H9 (cell line): ENCODE results near the gene TTC33. TPM values are rescaled to one million over a fixed set of nuclear protein-coding genes. Genes with fewer than 3 reads are reported as not detected.

ENCODE experiments used
- DNase-seq: peaks from one replicate; pipeline ENCODE4 v3.0.0-alpha.2; 2017
- H2AFZ ChIP-seq: one replicate; pipeline ENCODE4 v1.6.1; 2013; ENCODE audit warnings: mild to moderate bottlenecking, low read length, control low read depth, moderate library complexity
- H2AK5ac ChIP-seq: 2 replicates; pipeline ENCODE4 v1.6.1; 2013; ENCODE audit warnings: low read length, control low read depth, mixed read lengths; ENCODE audit not compliant: insufficient read length
- H2BK120ac ChIP-seq: one replicate; pipeline ENCODE4 v1.6.1; 2013; ENCODE audit warnings: low read depth, mild to moderate bottlenecking, low read length, control low read depth, inconsistent platforms; ENCODE audit not compliant: poor library complexity, severe bottlenecking
- H2BK12ac ChIP-seq: 2 replicates; pipeline ENCODE4 v1.6.1; 2013; ENCODE audit warnings: low read length, control low read depth, mixed read lengths, low read depth; ENCODE audit not compliant: insufficient read length
- H2BK15ac ChIP-seq: 2 replicates; pipeline ENCODE4 v1.6.1; 2013; ENCODE audit warnings: low read depth, low read length, control low read depth
- H2BK20ac ChIP-seq: one replicate; pipeline ENCODE4 v1.6.1; 2013; ENCODE audit warnings: low read depth, mild to moderate bottlenecking, low read length, control low read depth, inconsistent platforms; ENCODE audit not compliant: poor library complexity, severe bottlenecking
- H2BK5ac ChIP-seq: 2 replicates; pipeline ENCODE4 v1.6.1; 2013; ENCODE audit warnings: low read length, control low read depth, mixed read lengths; ENCODE audit not compliant: insufficient read length
- H3K14ac ChIP-seq: 2 replicates; pipeline ENCODE4 v1.6.1; 2013; ENCODE audit warnings: low read length, control low read depth; ENCODE audit not compliant: insufficient read depth
- H3K18ac ChIP-seq: 2 replicates; pipeline ENCODE4 v1.6.1; 2013; ENCODE audit warnings: low read depth, mild to moderate bottlenecking, mixed read lengths, low read length, control low read depth; ENCODE audit not compliant: insufficient read length
- H3K23ac ChIP-seq: 2 replicates; pipeline ENCODE4 v1.6.1; 2013; ENCODE audit warnings: low read length, control low read depth, mixed read lengths, low read depth; ENCODE audit not compliant: insufficient read length
- H3K23me2 ChIP-seq: 2 replicates; pipeline ENCODE4 v1.6.1; 2013; ENCODE audit warnings: low read depth, mild to moderate bottlenecking, mixed read lengths, low read length, control low read depth; ENCODE audit not compliant: insufficient read length, poor library complexity, severe bottlenecking
- H3K27ac ChIP-seq: 2 replicates; pipeline ENCODE4 v1.5.1; 2013; ENCODE audit warnings: low read length, control low read depth, mixed read lengths, low read depth; ENCODE audit not compliant: insufficient read length
- H3K27me3 ChIP-seq: 2 replicates; pipeline ENCODE4 v1.6.1; 2013; ENCODE audit warnings: low read length, control low read depth, inconsistent platforms; ENCODE audit not compliant: insufficient read depth
- H3K4ac ChIP-seq: 2 replicates; pipeline ENCODE4 v1.6.1; 2013; ENCODE audit warnings: low read depth, mild to moderate bottlenecking, control low read depth, inconsistent platforms, low read length, moderate library complexity
- H3K4me1 ChIP-seq: 2 replicates; pipeline ENCODE4 v1.6.1; 2013; ENCODE audit warnings: low read length, control low read depth, inconsistent platforms; ENCODE audit not compliant: insufficient read depth
- H3K4me2 ChIP-seq: 2 replicates; pipeline ENCODE4 v1.6.1; 2013; ENCODE audit warnings: low read length, control low read depth, mixed read lengths; ENCODE audit not compliant: insufficient read length, insufficient read depth
- H3K56ac ChIP-seq: 2 replicates; pipeline ENCODE4 v1.6.1; 2013; ENCODE audit warnings: low read depth, mild to moderate bottlenecking, mixed read lengths, low read length, control low read depth; ENCODE audit not compliant: insufficient read length
- H3K79me1 ChIP-seq: 2 replicates; pipeline ENCODE4 v1.6.1; 2013; ENCODE audit warnings: low read depth, mild to moderate bottlenecking, moderate library complexity, low read length, control low read depth, inconsistent platforms; ENCODE audit not compliant: insufficient read depth, poor library complexity, severe bottlenecking
- H3K79me2 ChIP-seq: 2 replicates; pipeline ENCODE4 v1.6.1; 2013; ENCODE audit warnings: low read length, control low read depth, inconsistent platforms; ENCODE audit not compliant: insufficient read depth
- H3K9ac ChIP-seq: 2 replicates; pipeline ENCODE4 v1.6.1; 2013; ENCODE audit warnings: low read length, control low read depth, mixed read lengths; ENCODE audit not compliant: insufficient read length; ENCODE audit errors: extremely low read depth
- H3K9me3 ChIP-seq: one replicate; pipeline ENCODE4 v1.6.1; 2013; ENCODE audit warnings: low read depth, low read length, inconsistent platforms; ENCODE audit not compliant: control insufficient read depth
- H3T11ph ChIP-seq: one replicate; pipeline ENCODE4 v1.6.1; 2013; ENCODE audit warnings: mild to moderate bottlenecking, low read length, control low read depth, inconsistent platforms
- H4K20me1 ChIP-seq: one replicate; pipeline ENCODE4 v1.6.1; 2013; ENCODE audit not compliant: control insufficient read depth, insufficient read length, insufficient read depth
- H4K5ac ChIP-seq: 2 replicates; pipeline ENCODE4 v1.6.1; 2013; ENCODE audit warnings: low read depth, mild to moderate bottlenecking, mixed read lengths, low read length, control low read depth; ENCODE audit not compliant: insufficient read length
- H4K8ac ChIP-seq: replicated peaks from 2 replicates; pipeline ENCODE4 v1.6.1; 2013; ENCODE audit warnings: low read length, control low read depth, mixed read lengths, low read depth; ENCODE audit not compliant: insufficient read length
- H4K91ac ChIP-seq: 2 replicates; pipeline ENCODE4 v1.6.1; 2013; ENCODE audit warnings: low read depth, mild to moderate bottlenecking, moderate library complexity, mixed read lengths, low read length, control low read depth; ENCODE audit not compliant: insufficient read length
- H3K27ac Mint-ChIP-seq, 3 experiments: 2 replicates in 2 of 3; 3 replicates in 1 of 3; pipeline ENCODE4 v1.8.0; 2020 to 2021; ENCODE audit warnings: mixed read lengths in 3 of 3, mild to moderate bottlenecking in 1 of 3, moderate library complexity in 1 of 3
- H3K27me3 Mint-ChIP-seq: 2 replicates; pipeline ENCODE4 v1.8.0; 2021; ENCODE audit warnings: low read depth, mild to moderate bottlenecking, moderate library complexity, mixed read lengths
- H3K36me3 Mint-ChIP-seq, 3 experiments: 2 replicates in 2 of 3; 3 replicates in 1 of 3; pipeline ENCODE4 v1.8.0; 2020 to 2021; ENCODE audit warnings: low read depth in 3 of 3, mixed read lengths in 3 of 3; ENCODE audit not compliant: insufficient read depth in 1 of 3
- H3K4me1 Mint-ChIP-seq, 2 experiments: 2 replicates each; pipeline ENCODE4 v1.8.0; 2020; ENCODE audit warnings: mixed read lengths in 2 of 2
- H3K4me3 Mint-ChIP-seq, 2 experiments: 2 replicates in 1 of 2; 3 replicates in 1 of 2; pipeline ENCODE4 v1.8.0; 2020 to 2021; ENCODE audit warnings: mild to moderate bottlenecking in 2 of 2, mixed read lengths in 2 of 2, moderate library complexity in 1 of 2
- H3K9me3 Mint-ChIP-seq, 2 experiments: 2 replicates in 1 of 2; 3 replicates in 1 of 2; pipeline ENCODE4 v1.8.0; 2020; ENCODE audit warnings: mild to moderate bottlenecking in 2 of 2, mixed read lengths in 2 of 2, moderate library complexity in 1 of 2
- WGBS: extraction: QIAGEN DNeasy Blood & Tissue Kit; methylation state at CpG from one replicate; pipeline ENCODE4 v1.1.7; 2013; ENCODE audit warnings: missing lambda C conversion rate, low lambda C conversion rate, mixed read lengths; ENCODE audit not compliant: insufficient read length; ENCODE audit errors: extremely low coverage; 5-methylcytosine and 5-hydroxymethylcytosine counted together
- total RNA-seq: library from RNA; stranded (reverse); gene quantifications from 2 replicates; pipeline ENCODE4 v1.2.1, GENCODE V29; 2021
- TF ChIP-seq, protein P1 (sequence below): fragments of 200-600 bp; sonication (generic); conservative IDR thresholded peaks from 3 replicates; pipeline ENCODE4 v1.8.0; 2021; ENCODE audit warnings: antibody characterized with exemption, mild to moderate bottlenecking

Gene TTC33
- total RNA-seq, 1 experiment from 2014 or later = 7.3 TPM

DNA sequence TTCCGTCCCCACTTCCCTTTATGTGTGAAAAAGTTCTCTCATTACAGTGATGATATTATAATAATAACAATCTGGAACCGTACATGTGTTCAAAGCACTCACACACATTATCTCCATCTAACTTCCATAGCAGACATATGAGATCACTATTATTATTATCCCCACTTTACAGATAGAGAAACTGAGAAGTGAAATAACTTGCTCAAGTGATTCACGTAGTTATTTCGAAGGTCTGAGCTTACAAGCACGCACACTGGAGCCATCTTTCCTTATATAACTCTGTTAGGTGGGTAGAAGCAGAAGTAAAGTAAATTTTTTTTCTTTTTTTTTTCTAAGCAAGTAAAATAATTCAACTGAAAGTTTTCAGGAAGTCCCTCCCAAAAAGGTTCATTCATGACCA, 139.0 kb downstream of the TTC33 start:
- H3K27ac Mint-ChIP-seq = no peak overlapping the region
- H3K9me3 Mint-ChIP-seq = no peaks in the 10 kb centered on the region
- no peaks in the 10 kb centered on the region for H3K27me3 Mint-ChIP-seq
- no peak overlapping the region for H3K23ac ChIP-seq
- H3K18ac ChIP-seq = no peak overlapping the region
- H3K4me1 Mint-ChIP-seq = no peaks in the 10 kb centered on the region
- H3K4me2 ChIP-seq = no peak overlapping the region
- no peak overlapping the region for H3T11ph ChIP-seq
- no peaks in the 10 kb centered on the region for H3K9me3 ChIP-seq
- H2BK20ac ChIP-seq = no peak overlapping the region
- no peak overlapping the region for H2AFZ ChIP-seq
- H4K8ac ChIP-seq = no peak overlapping the region
- no peaks in the 10 kb centered on the region for H3K79me2 ChIP-seq
- H4K91ac ChIP-seq = no peak overlapping the region
- H3K4me1 ChIP-seq = no peaks in the 10 kb centered on the region
- no peak overlapping the region for H2BK15ac ChIP-seq
- no peaks in the 10 kb centered on the region for H3K79me1 ChIP-seq
- H3K4ac ChIP-seq = no peak overlapping the region
- no peak overlapping the region for H3K27ac ChIP-seq
- DNase-seq = no peak
- no peak overlapping the region for H2AK5ac ChIP-seq
- H3K23me2 ChIP-seq = no peaks in the 10 kb centered on the region
- no peak overlapping the region for H2BK5ac ChIP-seq
- WGBS = no CpG with 5 or more reads among the region's 5 CpGs
- H2BK120ac ChIP-seq = no peak overlapping the region
- H4K5ac ChIP-seq = no peak overlapping the region
- no peaks in the 10 kb centered on the region for H3K27me3 ChIP-seq
- H3K56ac ChIP-seq = no peak overlapping the region
- H3K36me3 Mint-ChIP-seq = no peaks in the 10 kb centered on the region
- no peak overlapping the region for H3K14ac ChIP-seq
- H3K9ac ChIP-seq = no peak overlapping the region
- H4K20me1 ChIP-seq = no peaks in the 10 kb centered on the region
- no peak overlapping the region for H3K4me3 Mint-ChIP-seq
- no peak overlapping the region for H2BK12ac ChIP-seq
- TF ChIP-seq, protein P1, sequence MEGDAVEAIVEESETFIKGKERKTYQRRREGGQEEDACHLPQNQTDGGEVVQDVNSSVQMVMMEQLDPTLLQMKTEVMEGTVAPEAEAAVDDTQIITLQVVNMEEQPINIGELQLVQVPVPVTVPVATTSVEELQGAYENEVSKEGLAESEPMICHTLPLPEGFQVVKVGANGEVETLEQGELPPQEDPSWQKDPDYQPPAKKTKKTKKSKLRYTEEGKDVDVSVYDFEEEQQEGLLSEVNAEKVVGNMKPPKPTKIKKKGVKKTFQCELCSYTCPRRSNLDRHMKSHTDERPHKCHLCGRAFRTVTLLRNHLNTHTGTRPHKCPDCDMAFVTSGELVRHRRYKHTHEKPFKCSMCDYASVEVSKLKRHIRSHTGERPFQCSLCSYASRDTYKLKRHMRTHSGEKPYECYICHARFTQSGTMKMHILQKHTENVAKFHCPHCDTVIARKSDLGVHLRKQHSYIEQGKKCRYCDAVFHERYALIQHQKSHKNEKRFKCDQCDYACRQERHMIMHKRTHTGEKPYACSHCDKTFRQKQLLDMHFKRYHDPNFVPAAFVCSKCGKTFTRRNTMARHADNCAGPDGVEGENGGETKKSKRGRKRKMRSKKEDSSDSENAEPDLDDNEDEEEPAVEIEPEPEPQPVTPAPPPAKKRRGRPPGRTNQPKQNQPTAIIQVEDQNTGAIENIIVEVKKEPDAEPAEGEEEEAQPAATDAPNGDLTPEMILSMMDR = no peak
